Airway epithelial cell (primary cell): ENCODE results near the gene CTTNBP2. TPM values are rescaled to one million over a fixed set of nuclear protein-coding genes. Genes with fewer than 3 reads are reported as not detected.

Experiments
- total RNA-seq: library from RNA; depleted of rRNA; stranded (reverse); fragments of >200 nt; gene quantifications from 2 replicates; pipeline ENCODE4 v1.2.3, GENCODE V29; 2015

CTTNBP2 gene, protein sequence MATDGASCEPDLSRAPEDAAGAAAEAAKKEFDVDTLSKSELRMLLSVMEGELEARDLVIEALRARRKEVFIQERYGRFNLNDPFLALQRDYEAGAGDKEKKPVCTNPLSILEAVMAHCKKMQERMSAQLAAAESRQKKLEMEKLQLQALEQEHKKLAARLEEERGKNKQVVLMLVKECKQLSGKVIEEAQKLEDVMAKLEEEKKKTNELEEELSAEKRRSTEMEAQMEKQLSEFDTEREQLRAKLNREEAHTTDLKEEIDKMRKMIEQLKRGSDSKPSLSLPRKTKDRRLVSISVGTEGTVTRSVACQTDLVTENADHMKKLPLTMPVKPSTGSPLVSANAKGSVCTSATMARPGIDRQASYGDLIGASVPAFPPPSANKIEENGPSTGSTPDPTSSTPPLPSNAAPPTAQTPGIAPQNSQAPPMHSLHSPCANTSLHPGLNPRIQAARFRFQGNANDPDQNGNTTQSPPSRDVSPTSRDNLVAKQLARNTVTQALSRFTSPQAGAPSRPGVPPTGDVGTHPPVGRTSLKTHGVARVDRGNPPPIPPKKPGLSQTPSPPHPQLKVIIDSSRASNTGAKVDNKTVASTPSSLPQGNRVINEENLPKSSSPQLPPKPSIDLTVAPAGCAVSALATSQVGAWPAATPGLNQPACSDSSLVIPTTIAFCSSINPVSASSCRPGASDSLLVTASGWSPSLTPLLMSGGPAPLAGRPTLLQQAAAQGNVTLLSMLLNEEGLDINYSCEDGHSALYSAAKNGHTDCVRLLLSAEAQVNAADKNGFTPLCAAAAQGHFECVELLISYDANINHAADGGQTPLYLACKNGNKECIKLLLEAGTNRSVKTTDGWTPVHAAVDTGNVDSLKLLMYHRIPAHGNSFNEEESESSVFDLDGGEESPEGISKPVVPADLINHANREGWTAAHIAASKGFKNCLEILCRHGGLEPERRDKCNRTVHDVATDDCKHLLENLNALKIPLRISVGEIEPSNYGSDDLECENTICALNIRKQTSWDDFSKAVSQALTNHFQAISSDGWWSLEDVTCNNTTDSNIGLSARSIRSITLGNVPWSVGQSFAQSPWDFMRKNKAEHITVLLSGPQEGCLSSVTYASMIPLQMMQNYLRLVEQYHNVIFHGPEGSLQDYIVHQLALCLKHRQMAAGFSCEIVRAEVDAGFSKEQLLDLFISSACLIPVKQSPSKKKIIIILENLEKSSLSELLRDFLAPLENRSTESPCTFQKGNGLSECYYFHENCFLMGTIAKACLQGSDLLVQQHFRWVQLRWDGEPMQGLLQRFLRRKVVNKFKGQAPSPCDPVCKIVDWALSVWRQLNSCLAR (N-terminal part only)
- 1.0 and 2.5 TPM in 2 replicates for total RNA-seq

DNA sequence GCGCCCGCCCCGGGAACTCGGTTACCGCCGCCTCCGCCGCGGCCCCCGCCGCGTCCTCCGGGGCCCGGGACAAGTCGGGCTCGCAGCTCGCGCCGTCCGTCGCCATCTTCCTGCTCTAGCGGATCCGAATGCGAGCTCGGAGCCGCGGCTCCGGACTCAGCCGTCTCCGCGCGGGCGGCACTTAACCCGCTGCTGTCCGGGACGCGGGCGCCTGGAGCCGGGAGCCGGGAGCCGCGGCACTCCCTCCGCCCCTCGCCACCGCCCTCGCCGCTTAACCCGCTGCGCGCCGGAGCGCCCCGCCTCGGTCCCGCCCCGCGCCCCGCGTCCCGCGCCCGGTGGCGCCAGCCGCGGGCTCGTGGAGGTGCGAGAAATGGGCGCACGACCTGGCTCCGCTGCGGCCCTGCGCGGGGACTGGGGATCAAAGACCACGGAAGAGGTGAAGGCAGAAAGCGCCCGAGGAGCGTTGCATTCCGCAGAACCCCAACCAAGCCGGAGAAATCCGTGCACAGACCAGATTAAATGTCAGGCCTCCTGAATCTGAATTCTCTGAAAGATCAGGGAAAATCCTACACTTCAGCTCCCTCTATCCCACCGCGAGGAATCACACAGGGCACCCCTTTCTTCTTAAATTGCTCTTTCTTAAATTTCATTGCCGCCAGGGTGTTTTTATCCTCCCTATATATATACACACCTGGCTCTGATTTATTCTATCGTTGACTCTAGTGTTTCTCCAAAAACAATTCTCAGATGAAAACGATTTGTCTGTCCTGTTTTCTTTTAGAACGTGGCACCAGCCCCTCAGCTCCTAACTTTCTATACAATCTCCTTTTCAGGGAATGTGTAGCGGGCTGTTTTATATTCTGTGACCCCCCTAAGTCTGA, at the start of gene CTTNBP2:
CTTNBP2 (minus strand) TSS at position 132 of the 881 bp plus-strand sequence; CDS start at position 106, 26 bp downstream.

